ENCODE results near the gene TCF21. TPM values are rescaled to one million over a fixed set of nuclear protein-coding genes. Genes with fewer than 3 reads are reported as not detected.
A peak's percentile ranks its signal among the peaks of the same experiment; 100 is the strongest.

Gene TCF21
- polyA plus RNA-seq, 1 of the 3 experiments (the other 2 are of a cell fraction): not detected

GRCh38 chr6:133891149-133891926 lies 2.4 kb downstream of the TCF21 start:
- Histone ChIP-seq H3K4me1 (ENCODE audit: control insufficient read depth in 1 of 2, insufficient read depth in 2 of 2, low read depth in 1 of 2, low read length in 1 of 2) (peaks cover 0 to 8% of the 10 kb centered on the region in 2 experiments; a peak in 1 of 4 replicates), H3K27ac (ENCODE audit: low read depth in 2 of 2, low read length in 1 of 2) (no peak overlapping the region), H3K9me3 (no peaks in the 10 kb centered on the region), H3K4me2 (peak overlapping the region; percentile 55; the same call in 1 of the 2 replicates), H3K79me2 (ENCODE audit: insufficient read depth) (no peaks in the 10 kb centered on the region), H4K20me1 (ENCODE audit: insufficient read depth) (no peaks in the 10 kb centered on the region), H3F3A (replicated peaks; ENCODE audit: insufficient read depth) (no peaks in the 10 kb centered on the region), H3K9ac (no peak overlapping the region), H3K27me3 (ENCODE audit: insufficient read depth) (peaks cover 95% of the 10 kb centered on the region), H3K9me2 (no peaks in the 10 kb centered on the region), H2AFZ (ENCODE audit: low read depth) (no peak overlapping the region), H3K36me3 (replicated peaks in 1 of 2; ENCODE audit: control insufficient read depth in 1 of 2, insufficient read depth in 2 of 2, low read length in 1 of 2) (no peaks in the 10 kb centered on the region), H3K4me3 (ENCODE audit: low read depth in 2 of 2, low read length in 1 of 2) (peak overlapping the region in 1 of 2 experiments; percentile 9; a peak in 1 of 4 replicates)
- POLR2A ChIA-PET: no interaction called here
- CTCF ChIA-PET: interaction anchor here (1.1 to 9.4 kb wide), 3 partner anchors 25 to 232 kb away, joined by 4 to 51 read pairs (median 5); no protein-coding TSS in a partner anchor
- TF ChIP-seq SIN3A (IDR thresholded peaks at IDR 0.05; ENCODE audit: borderline replicate concordance, low read depth, low read length) (no peak), EZH2phosphoT487 (IDR thresholded peaks at IDR 0.05; ENCODE audit: borderline replicate concordance, low read depth) (peak; percentile 12; the same call in 1 of the 2 replicates)
- 1% methylated on average over 36 of the region's 45 CpGs for WGBS (ENCODE audit: low lambda C conversion rate)
- peak; percentile 59 for DNase-seq

- 8% methylated on average over 12 of the region's 12 CpGs for WGBS (ENCODE audit: low lambda C conversion rate)
- no peaks in the 10 kb centered on the region for H3K9me3 ChIP-seq
- peaks cover 0 to 8% of the 10 kb centered on the region in 2 experiments; a peak in 1 of 4 replicates for H3K4me1 ChIP-seq (ENCODE audit: control insufficient read depth in 1 of 2, insufficient read depth in 2 of 2, low read depth in 1 of 2, low read length in 1 of 2)
- no peaks in the 10 kb centered on the region for H4K20me1 ChIP-seq (ENCODE audit: insufficient read depth)
- H3K4me3 ChIP-seq (ENCODE audit: low read depth in 2 of 2, low read length in 1 of 2): no peak overlapping the region
- no peak for DNase-seq
- TF ChIP-seq TAF1 (IDR thresholded peaks at IDR 0.05; ENCODE audit: borderline replicate concordance, low read depth, low read length) (no peak), FOXM1 (IDR thresholded peaks at IDR 0.05; ENCODE audit: low read depth) (no peak), CHD2 (IDR thresholded peaks at IDR 0.05; ENCODE audit: low read length, partially characterized antibody) (no peak), EZH2phosphoT487 (IDR thresholded peaks at IDR 0.05; ENCODE audit: borderline replicate concordance, low read depth) (no peak), RFX5 (IDR thresholded peaks at IDR 0.05; ENCODE audit: low read length) (no peak), ZBTB33 (IDR thresholded peaks at IDR 0.05; ENCODE audit: borderline replicate concordance, low read depth) (no peak), IRF3 (IDR thresholded peaks at IDR 0.05; ENCODE audit: low read depth, low read length) (no peak), EP300 (IDR thresholded peaks at IDR 0.05; ENCODE audit: borderline replicate concordance in 1 of 2, low read depth in 1 of 2, low read length in 1 of 2) (no peak), POLR2AphosphoS5 (IDR thresholded peaks at IDR 0.05; ENCODE audit: low read depth, low read length) (no peak), SMC3 (IDR thresholded peaks at IDR 0.05; ENCODE audit: low read depth, low read length) (no peak), TCF12 (IDR thresholded peaks at IDR 0.05) (no peak), RCOR1 (IDR thresholded peaks at IDR 0.05; ENCODE audit: low read length) (no peak), GATA2 (CRISPR knock-in tag; IDR thresholded peaks at IDR 0.05) (no peak), RXRA (IDR thresholded peaks at IDR 0.05; ENCODE audit: borderline replicate concordance, low read depth) (no peak)
- H3K9ac ChIP-seq: no peak overlapping the region
- POLR2A ChIA-PET: no interaction called here
- no peaks in the 10 kb centered on the region for H3K9me2 ChIP-seq
- CTCF ChIA-PET: interaction anchor here (1.1 to 9.4 kb wide), 3 partner anchors 24 to 322 kb away, joined by 3 to 51 read pairs (median 4); no protein-coding TSS in a partner anchor
- no peaks in the 10 kb centered on the region for H3K36me3 ChIP-seq (replicated peaks in 1 of 2; ENCODE audit: control insufficient read depth in 1 of 2, insufficient read depth in 2 of 2, low read length in 1 of 2)
- H3F3A ChIP-seq (replicated peaks; ENCODE audit: insufficient read depth): no peaks in the 10 kb centered on the region
- no peak overlapping the region for H2AFZ ChIP-seq (ENCODE audit: low read depth)
- H3K27ac ChIP-seq (ENCODE audit: low read depth in 2 of 2, low read length in 1 of 2): no peak overlapping the region
- peaks cover 95% of the 10 kb centered on the region for H3K27me3 ChIP-seq (ENCODE audit: insufficient read depth)
- H3K4me2 ChIP-seq: peak overlapping the region; percentile 55; the same call in 1 of the 2 replicates
- H3K79me2 ChIP-seq (ENCODE audit: insufficient read depth): no peaks in the 10 kb centered on the region
Observed at GRCh38 chr6:133891927-133892812, 3.3 kb downstream of the TCF21 start.

Data from SK-N-SH (cell line).